K562 (cell line): ENCODE results near the gene TMEM117. TPM values are rescaled to one million over a fixed set of nuclear protein-coding genes. Genes with fewer than 3 reads are reported as not detected.

ENCODE experiments used
- ETV5 ChIP-seq: sonication (generic); formaldehyde crosslinking; IDR thresholded peaks from 2 replicates; pipeline ENCODE4 v1.4.0; 2020; ENCODE audit warnings: low read depth, mild to moderate bottlenecking, missing genetic modification reagents
- KLF10 ChIP-seq: fragments of 250-450 bp; sonication (Bioruptor Pico); IDR thresholded peaks from 2 replicates; pipeline ENCODE4 v1.6.1; 2021; ENCODE audit warnings: matching md5 sums
- MEF2A ChIP-seq: IDR thresholded peaks from 2 replicates; pipeline ENCODE4 v1.6.1; 2011; ENCODE audit warnings: low read depth, mild to moderate bottlenecking, low read length, moderate library complexity; ENCODE audit not compliant: control insufficient read depth
- OTX1 ChIP-seq: fragments of 450-650 bp; formaldehyde crosslinking; IDR thresholded peaks from 2 replicates; pipeline ENCODE4 v1.4.0; 2022; ENCODE audit warnings: mild to moderate bottlenecking
- POLR2B ChIP-seq: fragments of 450-650 bp; IDR thresholded peaks from 2 replicates; pipeline ENCODE4 v1.6.1; 2018; ENCODE audit warnings: low read depth; ENCODE audit not compliant: partially characterized antibody
- SMAD2 ChIP-seq: fragments of 150-350 bp; IDR thresholded peaks from 2 replicates; pipeline ENCODE4 v1.6.1; 2014; ENCODE audit warnings: low read depth, mild to moderate bottlenecking, low read length
- SNIP1 ChIP-seq: fragments of 450-650 bp; IDR thresholded peaks from 2 replicates; pipeline ENCODE4 v1.7.1; 2017; ENCODE audit warnings: low read depth, mild to moderate bottlenecking
- TAL1 ChIP-seq: fragments of 450-650 bp; IDR thresholded peaks from 2 replicates; pipeline ENCODE4 v1.6.1; 2016; ENCODE audit warnings: mild to moderate bottlenecking
- ZNF3 ChIP-seq: fragments of 250-450 bp; sonication (Bioruptor Pico); IDR thresholded peaks from 2 replicates; pipeline ENCODE4 v1.5.0; 2021; ENCODE audit warnings: mild to moderate bottlenecking, moderate library complexity
- ZNF584 ChIP-seq: fragments of 200-800 bp; sonication (Bioruptor generic); IDR thresholded peaks from 2 replicates; pipeline ENCODE4 v1.6.1; 2016; ENCODE audit warnings: low read depth, mild to moderate bottlenecking, missing genetic modification characterization, missing compliant biosample characterization
- ZNF79 ChIP-seq: fragments of 250-450 bp; sonication (Bioruptor Pico); IDR thresholded peaks from 2 replicates; pipeline ENCODE4 v1.4.0; 2020; ENCODE audit warnings: low read depth, mild to moderate bottlenecking, moderate library complexity
- polyA plus RNA-seq, 8 experiments: library from polyadenylated mRNA; depleted of rRNA in 4 of 8; stranded (reverse) in 5 of 8; unstranded in 3 of 8; fragments of >200 nt; fragmentation: Nextera tagmentation in 2 of 8; fragmentation: Illumina TruSeq in 1 of 8; extraction: Ambion mirVana in 2 of 8; extraction: Trizol in 1 of 8; gene quantifications; 2 replicates each; pipeline versions ENCODE4 v1.2.1 to v1.2.3, GENCODE V29; 2011 to 2014; ENCODE audit warnings: inconsistent platforms in 1 of 8, missing spikeins in 1 of 8
- total RNA-seq, 7 experiments: library from RNA; depleted of rRNA in 6 of 7; stranded (reverse); fragments of >200 nt in 6 of 7; fragmentation: Illumina TruSeq in 2 of 7; extraction: Trizol in 2 of 7; gene quantifications; 2 replicates each; pipeline versions ENCODE4 v1.2.1 to v1.2.3, GENCODE V29; 2011 to 2021; ENCODE audit warnings: low replicate concordance in 1 of 7
- TF ChIP-seq, protein P1 (sequence below), 2 experiments: fragments of 450-650 bp in 1 of 2; IDR thresholded peaks; 2 replicates each; pipeline ENCODE4 v1.6.1; 2011 to 2017; ENCODE audit warnings: low read depth in 2 of 2, antibody characterized with exemption in 1 of 2, borderline replicate concordance in 1 of 2, low read length in 1 of 2, mild to moderate bottlenecking in 1 of 2, mixed read lengths in 1 of 2; ENCODE audit not compliant: control insufficient read depth in 1 of 2
- TF ChIP-seq, protein P2 (sequence below): IDR thresholded peaks from 2 replicates; pipeline ENCODE4 v1.6.1; 2011; ENCODE audit not compliant: insufficient read length; ENCODE audit errors: extremely low read depth
- TF ChIP-seq, protein P3 (sequence below): fragments of 450-650 bp; IDR thresholded peaks from 2 replicates; pipeline ENCODE4 v1.6.1; 2016; ENCODE audit warnings: mild to moderate bottlenecking
- TF ChIP-seq, protein P4 (sequence below): fragments of 250-450 bp; sonication (Bioruptor Pico); IDR thresholded peaks from 2 replicates; pipeline ENCODE4 v1.4.0; 2020
- TF ChIP-seq, protein P5 (sequence below): sonication (generic); formaldehyde crosslinking; IDR thresholded peaks from 2 replicates; pipeline ENCODE4 v1.5.0; 2020; ENCODE audit warnings: missing genetic modification reagents
- TF ChIP-seq, protein P6 (sequence below): fragments of 450-650 bp; IDR thresholded peaks from 2 replicates; pipeline ENCODE4 v1.6.1; 2018; ENCODE audit warnings: mild to moderate bottlenecking, low read depth; ENCODE audit not compliant: partially characterized antibody

Gene TMEM117
- total and polyA plus RNA-seq, 9 of the 15 experiments (the other 6 are each of a cell fraction or from before 2014, with no cell fraction given): 0.31 to 2.8 (median 1.0) TPM

DNA sequence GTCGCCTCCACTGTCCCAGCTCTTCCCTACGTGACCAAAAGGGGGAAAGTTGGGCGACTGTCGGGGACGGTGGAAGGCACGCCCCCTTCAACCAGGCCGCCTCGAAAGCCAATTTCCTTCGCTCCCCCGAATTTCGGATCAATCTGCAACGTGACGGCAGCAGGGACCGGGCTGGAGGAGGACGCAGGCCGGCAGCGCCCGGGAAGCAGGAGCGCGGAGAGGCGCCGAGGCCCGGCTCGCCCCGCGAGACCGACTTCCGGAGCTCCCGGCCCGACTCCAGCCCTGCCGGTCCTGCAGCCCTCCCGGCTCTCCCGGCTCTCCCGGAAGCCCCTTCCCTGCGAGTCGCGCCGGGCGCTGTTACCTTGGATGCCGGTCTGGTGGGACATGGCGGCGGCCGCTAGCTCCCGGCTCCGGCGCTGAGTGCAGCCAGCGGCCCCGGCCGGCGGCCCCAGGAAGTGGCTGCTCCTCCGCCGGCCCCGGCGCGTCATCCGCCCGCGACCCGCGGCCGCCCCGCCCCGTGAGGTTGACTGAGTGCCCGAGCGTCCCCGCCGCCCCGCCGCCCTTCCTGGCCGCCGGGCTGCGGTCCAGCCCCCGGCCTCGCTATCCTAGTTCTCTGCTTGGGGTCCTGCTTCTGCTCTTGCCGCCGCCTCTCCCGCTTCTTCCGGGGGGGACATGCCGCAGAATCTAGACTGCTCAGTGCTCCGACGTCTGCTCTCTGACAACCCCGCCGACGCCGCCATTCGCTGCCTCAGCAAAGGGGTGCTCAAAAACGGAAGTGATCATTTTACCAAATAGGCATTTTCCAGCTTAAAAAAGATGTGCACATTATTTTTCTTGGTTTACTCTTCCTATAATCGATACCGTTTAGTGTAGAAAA, 29.8 kb upstream of the TMEM117 start, which contains the start of gene TWF1 (continued):
- TF ChIP-seq, protein P1, sequence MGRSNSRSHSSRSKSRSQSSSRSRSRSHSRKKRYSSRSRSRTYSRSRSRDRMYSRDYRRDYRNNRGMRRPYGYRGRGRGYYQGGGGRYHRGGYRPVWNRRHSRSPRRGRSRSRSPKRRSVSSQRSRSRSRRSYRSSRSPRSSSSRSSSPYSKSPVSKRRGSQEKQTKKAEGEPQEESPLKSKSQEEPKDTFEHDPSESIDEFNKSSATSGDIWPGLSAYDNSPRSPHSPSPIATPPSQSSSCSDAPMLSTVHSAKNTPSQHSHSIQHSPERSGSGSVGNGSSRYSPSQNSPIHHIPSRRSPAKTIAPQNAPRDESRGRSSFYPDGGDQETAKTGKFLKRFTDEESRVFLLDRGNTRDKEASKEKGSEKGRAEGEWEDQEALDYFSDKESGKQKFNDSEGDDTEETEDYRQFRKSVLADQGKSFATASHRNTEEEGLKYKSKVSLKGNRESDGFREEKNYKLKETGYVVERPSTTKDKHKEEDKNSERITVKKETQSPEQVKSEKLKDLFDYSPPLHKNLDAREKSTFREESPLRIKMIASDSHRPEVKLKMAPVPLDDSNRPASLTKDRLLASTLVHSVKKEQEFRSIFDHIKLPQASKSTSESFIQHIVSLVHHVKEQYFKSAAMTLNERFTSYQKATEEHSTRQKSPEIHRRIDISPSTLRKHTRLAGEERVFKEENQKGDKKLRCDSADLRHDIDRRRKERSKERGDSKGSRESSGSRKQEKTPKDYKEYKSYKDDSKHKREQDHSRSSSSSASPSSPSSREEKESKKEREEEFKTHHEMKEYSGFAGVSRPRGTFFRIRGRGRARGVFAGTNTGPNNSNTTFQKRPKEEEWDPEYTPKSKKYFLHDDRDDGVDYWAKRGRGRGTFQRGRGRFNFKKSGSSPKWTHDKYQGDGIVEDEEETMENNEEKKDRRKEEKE (IDR thresholded peaks at IDR 0.05; ENCODE audit: borderline replicate concordance in 1 of 2, control insufficient read depth in 1 of 2, low read depth in 2 of 2, low read length in 1 of 2): no peak
- TF ChIP-seq POLR2B (peak; percentile 82), ZNF584 (CRISPR knock-in tag) (no peak), TAL1 (no peak), ETV5 (CRISPR knock-in tag) (no peak), SNIP1 (no peak), ZNF3 (CRISPR knock-in tag) (no peak), OTX1 (CRISPR knock-in tag) (no peak), ZNF79 (CRISPR knock-in tag) (no peak), KLF10 (CRISPR knock-in tag) (no peak), MEF2A (no peak), SMAD2 (no peak)
- TF ChIP-seq, protein P2, sequence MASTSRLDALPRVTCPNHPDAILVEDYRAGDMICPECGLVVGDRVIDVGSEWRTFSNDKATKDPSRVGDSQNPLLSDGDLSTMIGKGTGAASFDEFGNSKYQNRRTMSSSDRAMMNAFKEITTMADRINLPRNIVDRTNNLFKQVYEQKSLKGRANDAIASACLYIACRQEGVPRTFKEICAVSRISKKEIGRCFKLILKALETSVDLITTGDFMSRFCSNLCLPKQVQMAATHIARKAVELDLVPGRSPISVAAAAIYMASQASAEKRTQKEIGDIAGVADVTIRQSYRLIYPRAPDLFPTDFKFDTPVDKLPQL: no peak
- TF ChIP-seq, protein P3, sequence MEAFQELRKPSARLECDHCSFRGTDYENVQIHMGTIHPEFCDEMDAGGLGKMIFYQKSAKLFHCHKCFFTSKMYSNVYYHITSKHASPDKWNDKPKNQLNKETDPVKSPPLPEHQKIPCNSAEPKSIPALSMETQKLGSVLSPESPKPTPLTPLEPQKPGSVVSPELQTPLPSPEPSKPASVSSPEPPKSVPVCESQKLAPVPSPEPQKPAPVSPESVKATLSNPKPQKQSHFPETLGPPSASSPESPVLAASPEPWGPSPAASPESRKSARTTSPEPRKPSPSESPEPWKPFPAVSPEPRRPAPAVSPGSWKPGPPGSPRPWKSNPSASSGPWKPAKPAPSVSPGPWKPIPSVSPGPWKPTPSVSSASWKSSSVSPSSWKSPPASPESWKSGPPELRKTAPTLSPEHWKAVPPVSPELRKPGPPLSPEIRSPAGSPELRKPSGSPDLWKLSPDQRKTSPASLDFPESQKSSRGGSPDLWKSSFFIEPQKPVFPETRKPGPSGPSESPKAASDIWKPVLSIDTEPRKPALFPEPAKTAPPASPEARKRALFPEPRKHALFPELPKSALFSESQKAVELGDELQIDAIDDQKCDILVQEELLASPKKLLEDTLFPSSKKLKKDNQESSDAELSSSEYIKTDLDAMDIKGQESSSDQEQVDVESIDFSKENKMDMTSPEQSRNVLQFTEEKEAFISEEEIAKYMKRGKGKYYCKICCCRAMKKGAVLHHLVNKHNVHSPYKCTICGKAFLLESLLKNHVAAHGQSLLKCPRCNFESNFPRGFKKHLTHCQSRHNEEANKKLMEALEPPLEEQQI: no peak
- TF ChIP-seq, protein P4, sequence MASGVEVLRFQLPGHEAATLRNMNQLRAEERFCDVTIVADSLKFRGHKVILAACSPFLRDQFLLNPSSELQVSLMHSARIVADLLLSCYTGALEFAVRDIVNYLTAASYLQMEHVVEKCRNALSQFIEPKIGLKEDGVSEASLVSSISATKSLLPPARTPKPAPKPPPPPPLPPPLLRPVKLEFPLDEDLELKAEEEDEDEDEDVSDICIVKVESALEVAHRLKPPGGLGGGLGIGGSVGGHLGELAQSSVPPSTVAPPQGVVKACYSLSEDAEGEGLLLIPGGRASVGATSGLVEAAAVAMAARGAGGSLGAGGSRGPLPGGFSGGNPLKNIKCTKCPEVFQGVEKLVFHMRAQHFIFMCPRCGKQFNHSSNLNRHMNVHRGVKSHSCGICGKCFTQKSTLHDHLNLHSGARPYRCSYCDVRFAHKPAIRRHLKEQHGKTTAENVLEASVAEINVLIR: peak; percentile 95
- TF ChIP-seq, protein P5, sequence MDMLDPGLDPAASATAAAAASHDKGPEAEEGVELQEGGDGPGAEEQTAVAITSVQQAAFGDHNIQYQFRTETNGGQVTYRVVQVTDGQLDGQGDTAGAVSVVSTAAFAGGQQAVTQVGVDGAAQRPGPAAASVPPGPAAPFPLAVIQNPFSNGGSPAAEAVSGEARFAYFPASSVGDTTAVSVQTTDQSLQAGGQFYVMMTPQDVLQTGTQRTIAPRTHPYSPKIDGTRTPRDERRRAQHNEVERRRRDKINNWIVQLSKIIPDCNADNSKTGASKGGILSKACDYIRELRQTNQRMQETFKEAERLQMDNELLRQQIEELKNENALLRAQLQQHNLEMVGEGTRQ (CRISPR knock-in tag): no peak
- TF ChIP-seq, protein P6, sequence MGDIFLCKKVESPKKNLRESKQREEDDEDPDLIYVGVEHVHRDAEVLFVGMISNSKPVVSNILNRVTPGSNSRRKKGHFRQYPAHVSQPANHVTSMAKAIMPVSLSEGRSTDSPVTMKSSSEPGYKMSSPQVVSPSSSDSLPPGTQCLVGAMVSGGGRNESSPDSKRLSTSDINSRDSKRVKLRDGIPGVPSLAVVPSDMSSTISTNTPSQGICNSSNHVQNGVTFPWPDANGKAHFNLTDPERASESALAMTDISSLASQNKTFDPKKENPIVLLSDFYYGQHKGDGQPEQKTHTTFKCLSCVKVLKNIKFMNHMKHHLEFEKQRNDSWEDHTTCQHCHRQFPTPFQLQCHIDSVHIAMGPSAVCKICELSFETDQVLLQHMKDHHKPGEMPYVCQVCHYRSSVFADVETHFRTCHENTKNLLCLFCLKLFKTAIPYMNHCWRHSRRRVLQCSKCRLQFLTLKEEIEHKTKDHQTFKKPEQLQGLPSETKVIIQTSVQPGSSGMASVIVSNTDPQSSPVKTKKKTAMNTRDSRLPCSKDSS: no peak
